Measurements from ENCODE around the gene OR6M1. TPM values are rescaled to one million over a fixed set of nuclear protein-coding genes. Genes with fewer than 3 reads are reported as not detected.

OR6M1 gene
- total RNA-seq, 6 experiments from 2014 or later: not detected

- intact Hi-C loops (cut with DNase I): no loop called here
- ATAC-seq (no peak), DNase-seq (no peak)
- no peak for TF ChIP-seq CTCF (IDR thresholded peaks at IDR 0.05)
- TF ChIP-seq POLR2A (IDR thresholded peaks at IDR 0.05): no peak
- H3K27me3 ChIP-seq: no peaks in the 10 kb centered on the region
- H3K36me3 ChIP-seq: no peaks in the 10 kb centered on the region
- H3K9me3 ChIP-seq: no peaks in the 10 kb centered on the region
- WGBS (ENCODE audit: insufficient coverage, low coverage, low lambda C conversion rate, missing lambda C conversion rate): 60% methylated on average over 5 of the region's 5 CpGs
- H3K4me1 ChIP-seq: no peaks in the 10 kb centered on the region
- H3K27ac ChIP-seq: no peak overlapping the region
- no peak overlapping the region for H3K4me3 ChIP-seq
These were observed 33.0 kb upstream of the OR6M1 start for GRCh38 chr11:123839131-123839530.

- Histone ChIP-seq H3K4me3 (no peak overlapping the region), H3K4me1 (no peaks in the 10 kb centered on the region), H3K9me3 (no peaks in the 10 kb centered on the region), H3K36me3 (no peaks in the 10 kb centered on the region), H3K27me3 (no peaks in the 10 kb centered on the region), H3K27ac (no peak overlapping the region)
- DNase-seq (no peak), ATAC-seq (no peak)
- WGBS (ENCODE audit: insufficient coverage, low coverage, low lambda C conversion rate, missing lambda C conversion rate): 27% methylated on average over 1 of the region's 1 CpG
- no peak for TF ChIP-seq CTCF (IDR thresholded peaks at IDR 0.05)
- no peak for TF ChIP-seq POLR2A (IDR thresholded peaks at IDR 0.05)
- intact Hi-C loops (cut with DNase I): no loop called here
These were observed 32.5 kb upstream of the OR6M1 start for GRCh38 chr11:123838659-123839058.

- no peaks in the 10 kb centered on the region for H3K36me3 ChIP-seq
- DNase-seq: no peak
- no peaks in the 10 kb centered on the region for H3K9me3 ChIP-seq
- 36% methylated on average over 3 of the region's 3 CpGs for WGBS (ENCODE audit: insufficient coverage, low coverage, low lambda C conversion rate, missing lambda C conversion rate)
- no peak overlapping the region for H3K4me3 ChIP-seq
- no peaks in the 10 kb centered on the region for H3K4me1 ChIP-seq
- no peak overlapping the region for H3K27ac ChIP-seq
- intact Hi-C loops (cut with DNase I): no loop called here
- no peaks in the 10 kb centered on the region for H3K27me3 ChIP-seq
- no peak for TF ChIP-seq CTCF (IDR thresholded peaks at IDR 0.05)
- no peak for TF ChIP-seq POLR2A (IDR thresholded peaks at IDR 0.05)
- ATAC-seq: no peak
These were observed 32.0 kb upstream of the OR6M1 start for GRCh38 chr11:123838199-123838598.

- 32% methylated on average over 2 of the region's 2 CpGs for WGBS (ENCODE audit: insufficient coverage, low coverage, low lambda C conversion rate, missing lambda C conversion rate)
- Histone ChIP-seq H3K27me3 (no peaks in the 10 kb centered on the region), H3K4me1 (no peaks in the 10 kb centered on the region), H3K27ac (no peak overlapping the region), H3K9me3 (no peaks in the 10 kb centered on the region), H3K4me3 (no peak overlapping the region), H3K36me3 (no peaks in the 10 kb centered on the region)
- ATAC-seq (no peak), DNase-seq (no peak)
- intact Hi-C loops (cut with DNase I): no loop called here
- TF ChIP-seq CTCF (IDR thresholded peaks at IDR 0.05) (no peak), POLR2A (IDR thresholded peaks at IDR 0.05) (no peak)
These were observed 26.9 kb upstream of the OR6M1 start for GRCh38 chr11:123833095-123833494.

- ATAC-seq: no peak
- H3K36me3 ChIP-seq: no peaks in the 10 kb centered on the region
- no peak overlapping the region for H3K4me3 ChIP-seq
- no peaks in the 10 kb centered on the region for H3K9me3 ChIP-seq
- no peaks in the 10 kb centered on the region for H3K4me1 ChIP-seq
- TF ChIP-seq POLR2A (IDR thresholded peaks at IDR 0.05): no peak
- TF ChIP-seq CTCF (IDR thresholded peaks at IDR 0.05): no peak
- H3K27ac ChIP-seq: no peak overlapping the region
- H3K27me3 ChIP-seq: no peaks in the 10 kb centered on the region
- DNase-seq: no peak
- intact Hi-C loops (cut with DNase I): no loop called here
- 66% methylated on average over 2 of the region's 7 CpGs for WGBS (ENCODE audit: insufficient coverage, low coverage, low lambda C conversion rate, missing lambda C conversion rate)
These were observed 23.6 kb upstream of the OR6M1 start for GRCh38 chr11:123829745-123830144.

All from right lobe of liver (tissue), 6 donors.